Kidney (tissue), 14 donors: ENCODE data around the gene TSHZ2. TPM values are rescaled to one million over a fixed set of nuclear protein-coding genes. Genes with fewer than 3 reads are reported as not detected.

Source experiments
- DNase-seq, 5 donors: peaks; one replicate each; pipeline ENCODE4 v3.0.0-alpha.2; 2013 to 2020
- FAIRE-seq: peaks from 2 replicates; lab custom pipeline; 2012; peaks lifted over from hg19 to GRCh38; lab: Jason Lieb, UNC
- H3K27ac ChIP-seq, 2 donors: one replicate each; pipeline ENCODE4 v1.7.0; 2013; ENCODE audit warnings: low read depth in 2 of 2, low read length in 2 of 2, inconsistent platforms in 1 of 2
- H3K27me3 ChIP-seq: one replicate; pipeline ENCODE4 v1.7.1; 2013; ENCODE audit warnings: low read length, inconsistent platforms; ENCODE audit not compliant: control insufficient read depth, insufficient read depth
- H3K36me3 ChIP-seq, 3 donors: one replicate each; pipeline versions ENCODE4 v1.7.0 to v1.7.1; 2013; ENCODE audit warnings: low read length in 3 of 3, control low read depth in 1 of 3, inconsistent platforms in 1 of 3; ENCODE audit not compliant: insufficient read depth in 3 of 3, control insufficient read depth in 2 of 3
- H3K4me1 ChIP-seq, 3 donors: one replicate each; pipeline versions ENCODE4 v1.7.0 to v1.7.1; 2013; ENCODE audit warnings: low read length in 3 of 3, inconsistent platforms in 1 of 3, low read depth in 1 of 3; ENCODE audit not compliant: control insufficient read depth in 2 of 3, insufficient read depth in 2 of 3
- H3K4me3 ChIP-seq, 3 donors: one replicate each; pipeline versions ENCODE4 v1.7.0 to v1.8.1; 2013; ENCODE audit warnings: low read length in 3 of 3, control low read depth in 1 of 3, inconsistent platforms in 1 of 3
- H3K9ac ChIP-seq, 3 donors: one replicate each; pipeline versions ENCODE4 v1.7.0 to v1.7.1; 2013; ENCODE audit warnings: low read length in 3 of 3, control low read depth in 1 of 3, inconsistent platforms in 1 of 3
- H3K9me3 ChIP-seq, 3 donors: one replicate each; pipeline versions ENCODE4 v1.7.0 to v1.7.1; 2013; ENCODE audit warnings: low read length in 3 of 3, control low read depth in 1 of 3, inconsistent platforms in 1 of 3; ENCODE audit not compliant: control insufficient read depth in 2 of 3, insufficient read depth in 1 of 3
- intact Hi-C: fragments of 100-400 bp; cut with DNase I; formaldehyde crosslinking; loops from one replicate; pipeline ENCODE4 v1.11.1; 2022
- polyA plus RNA-seq: library from polyadenylated mRNA; stranded (reverse); fragments of 350-450 nt; fragmentation: Illumina TruSeq; extraction: RNeasy Lipid Tissue Mini Kit (QIAGEN cat#74804); gene quantifications from one replicate; pipeline ENCODE4 v1.2.3, GENCODE V29; 2014; ENCODE audit warnings: low read depth, low replicate concordance; ENCODE audit not compliant: insufficient read depth
- total RNA-seq: library from RNA; stranded (reverse); fragmentation: NEBNext Ultra II Directional; extraction: Animal tissue kit (Norgen Biotek cat#: 25700); gene quantifications from one replicate; pipeline ENCODE4 v1.2.1, GENCODE V29; 2021
- TF ChIP-seq, protein P1 (sequence below): IDR thresholded peaks from 3 replicates; pipeline ENCODE4 v1.5.1; 2012; ENCODE audit warnings: mild to moderate bottlenecking, moderate library complexity, borderline replicate concordance; ENCODE audit not compliant: insufficient read depth; ENCODE audit errors: extremely low read depth
- donor health status: control.
- donor health status: control.
- donor health status: control.
- donor health status: control.
- donor health status: control.
- donor health status: DM: yes; HTN: yes; CAD: no.
- donor health status: Normal renal cell carcinoma (clear cell type).

The TSHZ2 gene
- total and polyA plus RNA-seq, 2 donors from 2014 or later: 0.86 to 15.5 TPM

DNA sequence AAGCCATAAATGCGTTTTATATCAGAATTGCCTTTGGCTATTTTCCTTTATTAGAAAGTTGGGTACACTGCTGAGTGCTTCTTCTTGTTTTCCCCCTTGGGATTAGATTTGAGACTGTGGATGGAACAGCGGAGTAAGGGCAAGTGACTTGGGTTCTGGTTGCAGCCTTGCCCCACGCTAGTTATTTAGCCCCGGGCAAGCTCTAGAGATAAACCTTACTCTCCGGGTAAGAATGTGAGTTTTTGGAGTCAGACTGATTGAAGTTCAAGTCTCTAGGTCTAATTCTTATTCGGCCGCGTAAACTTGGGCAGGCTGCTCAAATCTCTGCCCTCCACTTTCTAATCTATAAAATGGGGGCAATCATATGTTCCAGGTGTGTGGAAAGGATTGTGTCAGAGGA is 8.9 kb downstream of the TSHZ2 start:
- intact Hi-C loops: no loop called here
- H3K4me1 ChIP-seq: no peaks in the 10 kb centered on the region
- no peaks in the 10 kb centered on the region for H3K36me3 ChIP-seq
- H3K4me3 ChIP-seq: no peak overlapping the region
- H3K27me3 ChIP-seq: no peaks in the 10 kb centered on the region
- no peak overlapping the region for H3K9ac ChIP-seq
- DNase-seq: no peak
- TF ChIP-seq, protein P1, sequence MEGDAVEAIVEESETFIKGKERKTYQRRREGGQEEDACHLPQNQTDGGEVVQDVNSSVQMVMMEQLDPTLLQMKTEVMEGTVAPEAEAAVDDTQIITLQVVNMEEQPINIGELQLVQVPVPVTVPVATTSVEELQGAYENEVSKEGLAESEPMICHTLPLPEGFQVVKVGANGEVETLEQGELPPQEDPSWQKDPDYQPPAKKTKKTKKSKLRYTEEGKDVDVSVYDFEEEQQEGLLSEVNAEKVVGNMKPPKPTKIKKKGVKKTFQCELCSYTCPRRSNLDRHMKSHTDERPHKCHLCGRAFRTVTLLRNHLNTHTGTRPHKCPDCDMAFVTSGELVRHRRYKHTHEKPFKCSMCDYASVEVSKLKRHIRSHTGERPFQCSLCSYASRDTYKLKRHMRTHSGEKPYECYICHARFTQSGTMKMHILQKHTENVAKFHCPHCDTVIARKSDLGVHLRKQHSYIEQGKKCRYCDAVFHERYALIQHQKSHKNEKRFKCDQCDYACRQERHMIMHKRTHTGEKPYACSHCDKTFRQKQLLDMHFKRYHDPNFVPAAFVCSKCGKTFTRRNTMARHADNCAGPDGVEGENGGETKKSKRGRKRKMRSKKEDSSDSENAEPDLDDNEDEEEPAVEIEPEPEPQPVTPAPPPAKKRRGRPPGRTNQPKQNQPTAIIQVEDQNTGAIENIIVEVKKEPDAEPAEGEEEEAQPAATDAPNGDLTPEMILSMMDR: no peak
- H3K27ac ChIP-seq: no peak overlapping the region
- no peaks in the 10 kb centered on the region for H3K9me3 ChIP-seq
- FAIRE-seq: no peak

DNA sequence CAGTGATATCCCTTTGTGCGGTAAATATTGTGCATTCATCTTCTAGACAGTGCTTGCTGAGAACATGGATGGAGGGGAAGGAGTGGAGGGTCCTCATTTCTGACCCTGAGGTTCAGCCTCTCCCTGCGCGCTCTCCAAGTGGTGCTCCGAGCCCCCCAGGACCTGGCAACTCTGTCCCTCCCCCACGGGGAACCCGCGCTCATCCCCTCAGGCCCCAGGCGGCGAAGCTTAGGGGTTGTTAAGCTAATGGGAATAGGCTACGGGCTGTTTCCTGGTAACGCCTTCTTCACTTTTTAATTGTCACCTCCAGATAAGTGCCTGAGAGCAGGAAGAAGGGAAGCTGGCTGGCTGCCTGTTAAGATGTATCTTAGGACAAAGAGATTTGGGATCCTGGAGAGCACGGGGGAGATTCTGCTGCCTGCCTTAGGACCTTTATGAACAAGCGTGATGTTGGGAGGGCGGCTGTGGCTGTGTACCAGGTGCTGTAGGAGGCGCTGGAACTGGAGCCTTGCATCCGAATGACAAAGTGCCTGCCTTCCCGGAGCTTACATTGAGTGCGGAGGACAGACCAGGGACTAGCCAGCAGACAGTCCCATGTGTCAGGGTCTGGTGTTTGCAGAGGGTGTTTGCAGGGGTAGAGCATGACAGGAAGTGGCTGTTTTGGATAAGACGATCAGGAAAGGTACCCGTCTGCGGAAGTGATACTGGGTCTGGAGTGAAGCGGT is 11.7 kb downstream of the TSHZ2 start:
- DNase-seq: no peak
- Histone ChIP-seq H3K9me3 (no peaks in the 10 kb centered on the region), H3K4me3 (no peak overlapping the region), H3K27me3 (no peaks in the 10 kb centered on the region), H3K36me3 (no peaks in the 10 kb centered on the region), H3K9ac (no peak overlapping the region), H3K27ac (no peak overlapping the region), H3K4me1 (no peaks in the 10 kb centered on the region)
- no peak for FAIRE-seq
- TF ChIP-seq, protein P1: no peak
- intact Hi-C loops: no loop called here

DNA sequence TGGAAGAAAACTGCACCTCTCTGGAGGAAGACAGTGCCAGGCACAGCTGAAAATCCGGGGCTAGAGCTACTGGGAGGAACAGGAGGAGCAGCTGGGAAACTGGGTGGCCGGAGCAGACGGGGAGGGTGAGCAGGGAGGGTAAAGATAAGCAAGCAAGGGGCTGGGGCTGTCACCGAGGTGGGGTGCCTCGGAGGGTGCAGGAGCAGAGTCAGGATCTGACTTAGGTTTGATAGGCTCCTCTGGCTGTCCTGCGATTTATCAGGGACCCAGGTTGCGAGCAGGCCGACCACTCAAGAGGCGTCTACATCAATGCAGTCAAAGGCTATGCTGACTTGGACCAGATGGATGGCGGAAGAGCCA is 12.3 kb downstream of the TSHZ2 start:
- H3K9ac ChIP-seq: no peak overlapping the region
- FAIRE-seq (no peak), DNase-seq (no peak)
- no peaks in the 10 kb centered on the region for H3K36me3 ChIP-seq
- no peak overlapping the region for H3K4me3 ChIP-seq
- no peaks in the 10 kb centered on the region for H3K4me1 ChIP-seq
- TF ChIP-seq, protein P1: no peak
- H3K27me3 ChIP-seq: no peaks in the 10 kb centered on the region
- intact Hi-C loops: no loop called here
- H3K27ac ChIP-seq: no peak overlapping the region
- no peaks in the 10 kb centered on the region for H3K9me3 ChIP-seq

DNA sequence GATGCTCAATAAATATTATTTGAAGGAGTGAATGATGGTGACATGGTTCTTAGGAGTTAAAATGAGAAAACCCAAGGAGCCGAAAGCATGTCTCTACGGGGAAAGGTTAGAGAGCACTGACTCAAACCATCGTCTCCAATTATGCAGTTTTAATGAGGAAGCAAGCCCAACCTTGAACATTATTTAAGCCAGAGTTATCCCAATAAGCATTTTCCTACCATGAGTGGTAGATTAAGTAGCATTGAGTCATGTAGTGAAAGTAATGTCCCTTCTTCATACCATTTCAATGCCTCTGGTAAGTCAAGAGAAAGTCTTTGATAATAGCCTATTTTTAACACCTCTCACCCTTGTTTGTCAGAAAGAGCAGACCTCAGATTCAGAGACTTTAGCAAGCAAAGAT is 13.5 kb downstream of the TSHZ2 start:
- no peak overlapping the region for H3K9ac ChIP-seq
- H3K4me1 ChIP-seq: no peaks in the 10 kb centered on the region
- no peak overlapping the region for H3K27ac ChIP-seq
- TF ChIP-seq, protein P1: no peak
- intact Hi-C loops: no loop called here
- H3K36me3 ChIP-seq: no peaks in the 10 kb centered on the region
- DNase-seq (no peak), FAIRE-seq (no peak)
- no peaks in the 10 kb centered on the region for H3K9me3 ChIP-seq
- no peaks in the 10 kb centered on the region for H3K27me3 ChIP-seq
- no peak overlapping the region for H3K4me3 ChIP-seq
